GM19324 (cell line): Measurements from ENCODE around the gene WWOX.

Source experiments
- ATAC-seq: cut with Tn5 transposase; IDR thresholded peaks from one replicate; pipeline ENCODE4 v1.9.1; 2021; ENCODE audit warnings: mild to moderate bottlenecking, moderate library complexity; ENCODE audit not compliant: unreplicated experiment, low FRiP score

The WWOX gene

GRCh38 chr16:79158337-79158736, 1058.9 kb downstream of the WWOX start:
- no peak for ATAC-seq

- ATAC-seq: no peak
Measured at GRCh38 chr16:79159261-79160049, 1060.0 kb downstream of the WWOX start.

GRCh38 chr16:79162977-79163376, 1063.5 kb downstream of the WWOX start:
- no peak for ATAC-seq

- ATAC-seq: no peak
Measured at GRCh38 chr16:79163691-79164387, 1064.4 kb downstream of the WWOX start.

GRCh38 chr16:79164388-79164995, 1065.0 kb downstream of the WWOX start:
- ATAC-seq: no peak

- ATAC-seq: no peak
Measured at GRCh38 chr16:79165079-79165478, 1065.6 kb downstream of the WWOX start.

- ATAC-seq: no peak
Measured at GRCh38 chr16:79165506-79165905, 1066.1 kb downstream of the WWOX start.

- ATAC-seq: no peak
Measured at GRCh38 chr16:79167893-79168292, 1068.4 kb downstream of the WWOX start.

- ATAC-seq: no peak
Measured at GRCh38 chr16:79168321-79168720, 1068.9 kb downstream of the WWOX start.

GRCh38 chr16:79169239-79169638, 1069.8 kb downstream of the WWOX start:
- no peak for ATAC-seq

- ATAC-seq: no peak
Measured at GRCh38 chr16:79170555-79171246, 1071.2 kb downstream of the WWOX start.

- no peak for ATAC-seq
Measured at GRCh38 chr16:79171504-79171903, 1072.0 kb downstream of the WWOX start.

- ATAC-seq: no peak
Measured at GRCh38 chr16:79171931-79172705, 1072.7 kb downstream of the WWOX start.

- no peak for ATAC-seq
Measured at GRCh38 chr16:79172976-79173500, 1073.6 kb downstream of the WWOX start.

- no peak for ATAC-seq
Measured at GRCh38 chr16:79173919-79174318, 1074.5 kb downstream of the WWOX start.

- no peak for ATAC-seq
Measured at GRCh38 chr16:79175286-79176057, 1076.0 kb downstream of the WWOX start.

GRCh38 chr16:79177018-79177417, 1077.6 kb downstream of the WWOX start:
- no peak for ATAC-seq

GRCh38 chr16:79181419-79181818, 1082.0 kb downstream of the WWOX start:
- ATAC-seq: no peak

- no peak for ATAC-seq
Measured at GRCh38 chr16:79182616-79183015, 1083.2 kb downstream of the WWOX start.
